HL-60 (cell line): ENCODE measurements around the gene PTPRN2.

Experiments used
- GABPA ChIP-seq: IDR thresholded peaks from 2 replicates; pipeline ENCODE4 v1.6.1; 2012; ENCODE audit warnings: low read depth
- POLR2AphosphoS5 ChIP-seq: IDR thresholded peaks from 2 replicates; pipeline ENCODE4 v1.6.1; 2012; ENCODE audit warnings: low read depth
- SPI1 ChIP-seq: IDR thresholded peaks from 2 replicates; pipeline ENCODE4 v1.6.1; 2012; ENCODE audit warnings: low read depth, mild to moderate bottlenecking, borderline replicate concordance
- TF ChIP-seq, protein P1 (sequence below): IDR thresholded peaks from one replicate; pipeline ENCODE4 v1.5.1; 2011; ENCODE audit warnings: low read length, control low read depth, inconsistent platforms; ENCODE audit not compliant: insufficient read depth
- TF ChIP-seq, protein P2 (sequence below): IDR thresholded peaks from 2 replicates; pipeline ENCODE4 v1.6.1; 2012; ENCODE audit warnings: low read depth; ENCODE audit not compliant: insufficient replicate concordance

DNA sequence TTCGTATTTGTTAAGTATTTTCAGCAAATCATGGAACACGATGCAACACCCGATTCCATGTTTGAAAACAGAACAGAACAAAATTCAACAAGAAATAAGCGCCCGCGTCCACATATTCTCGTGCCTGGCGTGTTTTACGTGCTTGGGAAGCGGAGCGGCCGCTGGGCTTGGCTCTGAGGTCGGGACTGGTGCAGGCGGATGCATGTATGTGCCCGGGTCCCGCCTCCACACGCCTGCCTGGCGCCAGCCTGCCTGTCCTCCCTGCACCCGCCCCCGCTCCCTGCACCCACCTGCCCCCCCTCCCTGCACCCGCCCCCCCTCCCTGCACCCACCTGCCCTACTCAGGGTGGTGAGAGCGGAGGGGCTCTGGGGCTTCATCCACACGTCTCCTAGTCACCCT lies 796.4 kb downstream of the PTPRN2 start:
- TF ChIP-seq, protein P1, sequence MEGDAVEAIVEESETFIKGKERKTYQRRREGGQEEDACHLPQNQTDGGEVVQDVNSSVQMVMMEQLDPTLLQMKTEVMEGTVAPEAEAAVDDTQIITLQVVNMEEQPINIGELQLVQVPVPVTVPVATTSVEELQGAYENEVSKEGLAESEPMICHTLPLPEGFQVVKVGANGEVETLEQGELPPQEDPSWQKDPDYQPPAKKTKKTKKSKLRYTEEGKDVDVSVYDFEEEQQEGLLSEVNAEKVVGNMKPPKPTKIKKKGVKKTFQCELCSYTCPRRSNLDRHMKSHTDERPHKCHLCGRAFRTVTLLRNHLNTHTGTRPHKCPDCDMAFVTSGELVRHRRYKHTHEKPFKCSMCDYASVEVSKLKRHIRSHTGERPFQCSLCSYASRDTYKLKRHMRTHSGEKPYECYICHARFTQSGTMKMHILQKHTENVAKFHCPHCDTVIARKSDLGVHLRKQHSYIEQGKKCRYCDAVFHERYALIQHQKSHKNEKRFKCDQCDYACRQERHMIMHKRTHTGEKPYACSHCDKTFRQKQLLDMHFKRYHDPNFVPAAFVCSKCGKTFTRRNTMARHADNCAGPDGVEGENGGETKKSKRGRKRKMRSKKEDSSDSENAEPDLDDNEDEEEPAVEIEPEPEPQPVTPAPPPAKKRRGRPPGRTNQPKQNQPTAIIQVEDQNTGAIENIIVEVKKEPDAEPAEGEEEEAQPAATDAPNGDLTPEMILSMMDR = no peak
- TF ChIP-seq POLR2AphosphoS5 = no peak
- TF ChIP-seq GABPA = no peak
- no peak for TF ChIP-seq SPI1
- TF ChIP-seq, protein P2, sequence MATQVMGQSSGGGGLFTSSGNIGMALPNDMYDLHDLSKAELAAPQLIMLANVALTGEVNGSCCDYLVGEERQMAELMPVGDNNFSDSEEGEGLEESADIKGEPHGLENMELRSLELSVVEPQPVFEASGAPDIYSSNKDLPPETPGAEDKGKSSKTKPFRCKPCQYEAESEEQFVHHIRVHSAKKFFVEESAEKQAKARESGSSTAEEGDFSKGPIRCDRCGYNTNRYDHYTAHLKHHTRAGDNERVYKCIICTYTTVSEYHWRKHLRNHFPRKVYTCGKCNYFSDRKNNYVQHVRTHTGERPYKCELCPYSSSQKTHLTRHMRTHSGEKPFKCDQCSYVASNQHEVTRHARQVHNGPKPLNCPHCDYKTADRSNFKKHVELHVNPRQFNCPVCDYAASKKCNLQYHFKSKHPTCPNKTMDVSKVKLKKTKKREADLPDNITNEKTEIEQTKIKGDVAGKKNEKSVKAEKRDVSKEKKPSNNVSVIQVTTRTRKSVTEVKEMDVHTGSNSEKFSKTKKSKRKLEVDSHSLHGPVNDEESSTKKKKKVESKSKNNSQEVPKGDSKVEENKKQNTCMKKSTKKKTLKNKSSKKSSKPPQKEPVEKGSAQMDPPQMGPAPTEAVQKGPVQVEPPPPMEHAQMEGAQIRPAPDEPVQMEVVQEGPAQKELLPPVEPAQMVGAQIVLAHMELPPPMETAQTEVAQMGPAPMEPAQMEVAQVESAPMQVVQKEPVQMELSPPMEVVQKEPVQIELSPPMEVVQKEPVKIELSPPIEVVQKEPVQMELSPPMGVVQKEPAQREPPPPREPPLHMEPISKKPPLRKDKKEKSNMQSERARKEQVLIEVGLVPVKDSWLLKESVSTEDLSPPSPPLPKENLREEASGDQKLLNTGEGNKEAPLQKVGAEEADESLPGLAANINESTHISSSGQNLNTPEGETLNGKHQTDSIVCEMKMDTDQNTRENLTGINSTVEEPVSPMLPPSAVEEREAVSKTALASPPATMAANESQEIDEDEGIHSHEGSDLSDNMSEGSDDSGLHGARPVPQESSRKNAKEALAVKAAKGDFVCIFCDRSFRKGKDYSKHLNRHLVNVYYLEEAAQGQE = no peak
